Measurements from ENCODE around the gene LRP5. TPM values are rescaled to one million over a fixed set of nuclear protein-coding genes. Genes with fewer than 3 reads are reported as not detected.

The LRP5 gene
- 20.2 and 28.5 TPM in 2 replicates for total RNA-seq

DNA sequence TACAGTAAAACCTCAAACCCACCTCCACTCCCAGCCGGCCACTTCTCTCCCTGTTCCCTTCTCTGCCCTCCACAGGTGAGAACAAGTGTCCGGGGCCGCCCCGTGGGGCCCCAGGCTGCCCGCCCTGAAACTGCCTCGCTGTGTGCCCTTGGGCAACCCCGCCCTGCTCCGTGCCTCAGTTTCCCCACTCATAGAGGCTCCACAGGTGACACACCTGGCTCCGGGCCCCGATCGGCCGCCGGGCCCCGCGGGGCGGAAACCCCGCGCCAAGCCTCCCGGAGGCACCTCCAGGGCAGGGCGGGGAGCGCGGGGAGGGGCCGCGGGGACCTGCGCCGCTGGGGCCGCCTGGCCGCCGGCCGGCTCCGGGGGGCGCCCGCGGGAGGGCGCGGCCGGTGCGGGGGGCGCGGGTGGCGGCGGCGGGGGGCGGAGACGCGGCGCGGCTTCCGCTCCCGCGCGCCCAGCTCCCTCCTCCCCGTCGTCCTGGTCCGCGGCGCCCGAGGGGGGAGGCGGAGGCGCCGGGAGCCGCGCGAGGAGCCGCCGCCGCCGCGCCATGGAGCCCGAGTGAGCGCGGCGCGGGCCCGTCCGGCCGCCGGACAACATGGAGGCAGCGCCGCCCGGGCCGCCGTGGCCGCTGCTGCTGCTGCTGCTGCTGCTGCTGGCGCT lies at the start of gene LRP5:
Gene LRP5, plus strand, starts transcription at position 475 of the 663 bp plus-strand sequence. Its CDS starts 124 bp downstream, at position 599.

GRCh38 chr11:68271781-68272608 lies 40.4 kb upstream of the LRP5 start, which contains the start of gene C11orf24:
Gene C11orf24 (minus strand): TSS chr11:68271973. CDS start chr11:68263767, 8,206 bp downstream.

GRCh38 chr11:68460741-68461574 lies 148.6 kb downstream of the LRP5 start, which contains the start of gene PPP6R3:
Gene PPP6R3 (plus strand): TSS chr11:68460752. CDS start chr11:68537665, 76,913 bp downstream.

Other genes starting within 250 kb of the LRP5 start
- gene CHKA, start 191.2 kb upstream of the LRP5 start, total RNA-seq = 3.4 and 3.8 TPM in 2 replicates
- 12.5 and 14.6 TPM in 2 replicates for gene KMT5B, start 99.3 kb upstream of the LRP5 start, total RNA-seq
- gene C11orf24, start 40.6 kb upstream of the LRP5 start, total RNA-seq = 54.2 and 85.4 TPM in 2 replicates
- gene PPP6R3, start 148.2 kb downstream of the LRP5 start, total RNA-seq = 62.0 and 62.1 TPM in 2 replicates